Stimulated activated CD4-positive, alpha-beta T cell treated with anti-CD3 and anti-CD28 coated beads, Interleukin-12 subunit alpha, Interleukin-12 subunit beta, amount 100 ng/mL, for 4 hours (primary cell): ENCODE measurements around the gene SH3PXD2B.
A peak's percentile ranks its signal among the peaks of the same experiment; 100 is the strongest.

Experiments
- DNase-seq: peaks from one replicate; pipeline ENCODE4 v3.0.0-alpha.2; 2020

Gene SH3PXD2B

GRCh38 chr5:172452398-172453205 is 1.7 kb downstream of the SH3PXD2B start:
- DNase-seq, result no peak

GRCh38 chr5:172451771-172452197 is 2.5 kb downstream of the SH3PXD2B start:
- no peak for DNase-seq

- peak; percentile 39 for DNase-seq
Measured at GRCh38 chr5:172450861-172451695, 3.2 kb downstream of the SH3PXD2B start.

GRCh38 chr5:172450453-172450852 is 3.9 kb downstream of the SH3PXD2B start:
- DNase-seq, result no peak

GRCh38 chr5:172448999-172449398 is 5.3 kb downstream of the SH3PXD2B start:
- DNase-seq, result no peak

GRCh38 chr5:172447646-172448365 is 6.5 kb downstream of the SH3PXD2B start:
- no peak for DNase-seq

GRCh38 chr5:172446336-172447051 is 7.8 kb downstream of the SH3PXD2B start:
- DNase-seq, result no peak

GRCh38 chr5:172445866-172446265 is 8.5 kb downstream of the SH3PXD2B start:
- no peak for DNase-seq

- no peak for DNase-seq
Measured at GRCh38 chr5:172444626-172445365, 9.5 kb downstream of the SH3PXD2B start.

- DNase-seq, result no peak
Measured at GRCh38 chr5:172444110-172444510, 10.2 kb downstream of the SH3PXD2B start.

GRCh38 chr5:172443441-172444109 is 10.8 kb downstream of the SH3PXD2B start:
- DNase-seq, result peak; percentile 34

GRCh38 chr5:172442592-172442991 is 11.7 kb downstream of the SH3PXD2B start:
- DNase-seq, result no peak

GRCh38 chr5:172441262-172441751 is 13.0 kb downstream of the SH3PXD2B start:
- DNase-seq, result no peak

GRCh38 chr5:172440486-172440885 is 13.8 kb downstream of the SH3PXD2B start:
- DNase-seq, result no peak

GRCh38 chr5:172439785-172440477 is 14.4 kb downstream of the SH3PXD2B start:
- no peak for DNase-seq

GRCh38 chr5:172438319-172438668 is 16.0 kb downstream of the SH3PXD2B start:
- no peak for DNase-seq

GRCh38 chr5:172437445-172438318 is 16.6 kb downstream of the SH3PXD2B start:
- DNase-seq, result no peak

GRCh38 chr5:172436879-172437369 is 17.4 kb downstream of the SH3PXD2B start:
- DNase-seq, result no peak
